A673 (cell line): ENCODE measurements around the gene TEX55. TPM values are rescaled to one million over a fixed set of nuclear protein-coding genes. Genes with fewer than 3 reads are reported as not detected.

ENCODE experiments used
- BruUV-seq: library from RNA; stranded (reverse); fragments of 400-500 nt; replicated peaks from 2 replicates; lab custom pipeline; 2021; lab: Mats Ljungman, UMichigan
- CTCF ChIA-PET: fragments of 300-600 bp; sonication (Branson Sonifier 250); formaldehyde crosslinking; loops from one replicate; lab custom pipeline; 2022; ENCODE audit warnings: antibody characterized with exemption; lab: Charles Lee
- POLR2A ChIA-PET: fragments of 300-600 bp; sonication (Branson Sonifier 250); formaldehyde crosslinking; loops from one replicate; lab custom pipeline; 2022; ENCODE audit warnings: antibody characterized with exemption; ENCODE audit not compliant: low non-redundant PET; lab: Charles Lee
- DNase-seq: peaks from one replicate; pipeline ENCODE4 v3.0.0-alpha.2; 2015; ENCODE audit warnings: low spot score
- H3K27ac ChIP-seq: fragments of 200-600 bp; sonication (generic); 2 replicates; pipeline ENCODE4 v1.5.1; 2016; ENCODE audit warnings: mixed run types, low read depth, mild to moderate bottlenecking, mixed read lengths, antibody characterized with exemption, low read length; ENCODE audit not compliant: poor library complexity, severe bottlenecking
- H3K27me3 ChIP-seq: fragments of 200-600 bp; sonication (generic); replicated peaks from 2 replicates; pipeline ENCODE4 v1.6.1; 2017; ENCODE audit warnings: mixed run types, low read depth, mild to moderate bottlenecking, mixed read lengths, antibody characterized with exemption, low read length; ENCODE audit not compliant: insufficient read depth, poor library complexity
- H3K36me3 ChIP-seq: fragments of 200-600 bp; sonication (generic); 2 replicates; pipeline ENCODE4 v1.6.1; 2016; ENCODE audit warnings: mixed run types, mild to moderate bottlenecking, mixed read lengths, antibody characterized with exemption, low read length; ENCODE audit not compliant: insufficient read depth, poor library complexity, severe bottlenecking
- H3K4me1 ChIP-seq: fragments of 200-600 bp; sonication (generic); 2 replicates; pipeline ENCODE4 v1.6.1; 2017; ENCODE audit warnings: mixed run types, mild to moderate bottlenecking, mixed read lengths, antibody characterized with exemption, low read length; ENCODE audit not compliant: insufficient read depth, poor library complexity, severe bottlenecking
- H3K4me3 ChIP-seq: fragments of 200-600 bp; sonication (generic); 2 replicates; pipeline ENCODE4 v1.5.1; 2016; ENCODE audit warnings: low read depth, mixed run types, mild to moderate bottlenecking, mixed read lengths, low read length; ENCODE audit not compliant: poor library complexity, severe bottlenecking
- H3K9me3 ChIP-seq: fragments of 200-600 bp; sonication (generic); 2 replicates; pipeline ENCODE4 v1.6.1; 2016; ENCODE audit warnings: mixed run types, low read depth, mild to moderate bottlenecking, mixed read lengths, antibody characterized with exemption, low read length; ENCODE audit not compliant: poor library complexity, severe bottlenecking
- CTCF ChIP-seq: fragments of 300-800, 200-600 bp; sonication (generic); conservative IDR thresholded peaks from 2 replicates; pipeline ENCODE4 v1.5.1; 2017; ENCODE audit warnings: low read depth, mild to moderate bottlenecking, antibody characterized with exemption, low read length, moderate library complexity, mixed read lengths
- EZH2 ChIP-seq: fragments of 200-600 bp; sonication (generic); IDR thresholded peaks from 2 replicates; pipeline ENCODE4 v1.6.1; 2017; ENCODE audit warnings: borderline replicate concordance, low read depth, mild to moderate bottlenecking, mixed read lengths, antibody characterized with exemption, low read length; ENCODE audit not compliant: poor library complexity, severe bottlenecking
- intact Hi-C: fragments of 100-400 bp; cut with micrococcal nuclease; formaldehyde crosslinking; loops from one replicate; pipeline ENCODE4 v1.10.0; 2022; ENCODE audit not compliant: unreplicated experiment
- total RNA-seq: library from RNA; stranded (reverse); gene quantifications from 2 replicates; pipeline ENCODE4 v1.2.3, GENCODE V29; 2021

TEX55 gene
- total RNA-seq, 1 experiment from 2014 or later = not detected

DNA sequence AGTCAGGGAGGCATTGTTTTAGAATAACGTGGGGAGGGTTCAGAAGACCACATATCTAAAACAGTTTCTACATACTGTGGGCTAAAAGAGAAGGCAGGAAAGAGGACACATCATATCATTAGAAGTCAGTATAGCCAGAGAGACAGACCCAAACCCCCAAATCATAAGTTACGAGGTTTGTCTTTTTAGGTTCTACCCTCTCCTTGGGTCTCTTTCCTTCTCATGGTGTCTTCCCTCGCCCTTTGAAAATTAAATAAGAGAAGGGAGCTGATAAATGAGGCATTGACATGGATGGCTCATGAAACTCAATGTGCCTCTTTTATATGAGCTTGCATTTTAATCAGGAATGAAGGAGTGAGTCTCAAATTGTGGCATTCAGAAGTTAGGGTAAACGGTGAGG lies 30.8 kb downstream of the TEX55 start:
- no peak for DNase-seq
- Histone ChIP-seq H3K36me3 (no peaks in the 10 kb centered on the region), H3K27ac (no peak overlapping the region), H3K4me3 (no peak overlapping the region), H3K9me3 (no peaks in the 10 kb centered on the region), H3K4me1 (no peaks in the 10 kb centered on the region), H3K27me3 (peaks cover 13% of the 10 kb centered on the region)
- TF ChIP-seq EZH2 = no peak
- TF ChIP-seq CTCF = no peak
- intact Hi-C loops = no loop called here
- POLR2A ChIA-PET = no interaction called here
- no TSS peak for BruUV-seq
- CTCF ChIA-PET = no interaction called here

GRCh38 chr3:119177321-119177720 lies 31.4 kb downstream of the TEX55 start:
- ChIA-PET CTCF (no interaction called here), POLR2A (interaction anchor here (0.6 kb wide), 1 partner anchor 719 kb away, joined by 3 read pairs; no protein-coding TSS in a partner anchor)
- TF ChIP-seq EZH2 (no peak), CTCF (no peak)
- intact Hi-C loops = no loop called here
- Histone ChIP-seq H3K27ac (no peak overlapping the region), H3K27me3 (peaks cover 13% of the 10 kb centered on the region), H3K4me3 (no peak overlapping the region), H3K4me1 (no peaks in the 10 kb centered on the region), H3K36me3 (no peaks in the 10 kb centered on the region), H3K9me3 (no peaks in the 10 kb centered on the region)
- DNase-seq = no peak
- BruUV-seq = no TSS peak

- POLR2A ChIA-PET = no interaction called here
- Histone ChIP-seq H3K4me3 (no peak overlapping the region), H3K4me1 (no peaks in the 10 kb centered on the region), H3K36me3 (no peaks in the 10 kb centered on the region), H3K9me3 (no peaks in the 10 kb centered on the region), H3K27ac (no peak overlapping the region), H3K27me3 (peaks cover 10% of the 10 kb centered on the region)
- no peak for DNase-seq
- intact Hi-C loops = no loop called here
- TF ChIP-seq EZH2 (no peak), CTCF (no peak)
- CTCF ChIA-PET = no interaction called here
- BruUV-seq = no TSS peak
These were observed 35.8 kb downstream of the TEX55 start for GRCh38 chr3:119181765-119182164.
